OCI-LY7 (cell line): Measurements from ENCODE around the gene KIF19. TPM values are rescaled to one million over a fixed set of nuclear protein-coding genes. Genes with fewer than 3 reads are reported as not detected.

Source experiments
- BruUV-seq: library from RNA; stranded (reverse); fragments of 400-500 nt; replicated peaks from 2 replicates; lab custom pipeline; 2021; lab: Mats Ljungman, UMichigan
- CTCF ChIA-PET: fragments of 300-600 bp; sonication (Branson Sonifier 250); formaldehyde crosslinking; loops from one replicate; lab custom pipeline; 2022; ENCODE audit warnings: antibody characterized with exemption; ENCODE audit not compliant: unreplicated experiment; lab: Charles Lee
- POLR2A ChIA-PET: fragments of 300-600 bp; sonication (Branson Sonifier 250); formaldehyde crosslinking; loops from one replicate; lab custom pipeline; 2022; ENCODE audit warnings: antibody characterized with exemption; lab: Charles Lee
- DNase-seq: peaks from one replicate; pipeline ENCODE4 v3.0.0-alpha.2; 2015; ENCODE audit warnings: low spot score
- H2AFZ ChIP-seq: fragments of 200-600 bp; sonication (generic), shearing (Covaris generic); 2 replicates; pipeline ENCODE4 v1.6.1; 2014; ENCODE audit warnings: mild to moderate bottlenecking, antibody characterized with exemption, low read length, moderate library complexity
- H3K27ac ChIP-seq: fragments of 200-600 bp; sonication (generic); 2 replicates; pipeline ENCODE4 v1.5.1; 2014; ENCODE audit warnings: mixed run types, low read depth, mild to moderate bottlenecking, moderate library complexity, low read length, inconsistent platforms; ENCODE audit not compliant: poor library complexity, severe bottlenecking
- H3K36me3 ChIP-seq: fragments of 200-600 bp; sonication (generic); 2 replicates; pipeline ENCODE4 v1.6.1; 2014; ENCODE audit warnings: mild to moderate bottlenecking, antibody characterized with exemption, low read length, moderate library complexity, mixed read lengths; ENCODE audit not compliant: insufficient read depth
- H3K4me1 ChIP-seq: fragments of 200-600 bp; sonication (generic); 2 replicates; pipeline ENCODE4 v1.5.1; 2014; ENCODE audit warnings: mild to moderate bottlenecking, low read length; ENCODE audit not compliant: insufficient read depth, poor library complexity, severe bottlenecking
- H3K4me2 ChIP-seq: fragments of 200-600 bp; sonication (generic); 2 replicates; pipeline ENCODE4 v1.6.1; 2014; ENCODE audit warnings: mild to moderate bottlenecking, low read length
- H3K4me3 ChIP-seq: fragments of 200-600 bp; sonication (generic); 2 replicates; pipeline ENCODE4 v1.5.1; 2014; ENCODE audit warnings: mild to moderate bottlenecking, low read depth, low read length; ENCODE audit not compliant: poor library complexity, severe bottlenecking
- H3K79me2 ChIP-seq: fragments of 200-600 bp; sonication (generic); 2 replicates; pipeline ENCODE4 v1.6.1; 2016; ENCODE audit warnings: low read depth, mild to moderate bottlenecking, low read length, moderate library complexity, mixed read lengths; ENCODE audit not compliant: insufficient read depth
- H3K9me2 ChIP-seq: fragments of 200-600 bp; sonication (generic); 2 replicates; pipeline ENCODE4 v1.6.1; 2016; ENCODE audit warnings: mild to moderate bottlenecking, low read length, mixed read lengths; ENCODE audit not compliant: insufficient read depth
- H3K9me3 ChIP-seq: fragments of 200-600 bp; sonication (generic); 2 replicates; pipeline ENCODE4 v1.6.1; 2014; ENCODE audit warnings: mild to moderate bottlenecking, mixed run types, low read length, mixed read lengths
- H4K20me1 ChIP-seq: fragments of 200-600 bp; sonication (generic); 2 replicates; pipeline ENCODE4 v1.6.1; 2014; ENCODE audit warnings: mild to moderate bottlenecking, antibody characterized with exemption, low read length, moderate library complexity, mixed read lengths; ENCODE audit not compliant: insufficient read depth
- CTCF ChIP-seq: fragments of 200-600 bp; sonication (generic); conservative IDR thresholded peaks from 2 replicates; pipeline ENCODE4 v1.5.1; 2014; ENCODE audit warnings: mild to moderate bottlenecking, antibody characterized with exemption, low read length, moderate library complexity, mixed read lengths
- EZH2phosphoT487 ChIP-seq: fragments of 200-600 bp; sonication (generic); IDR thresholded peaks from 2 replicates; pipeline ENCODE4 v1.6.1; 2018; ENCODE audit warnings: low read depth, borderline replicate concordance, mild to moderate bottlenecking, mixed run types, antibody characterized with exemption, low read length, moderate library complexity, mixed read lengths
- intact Hi-C: fragments of 100-400 bp; cut with micrococcal nuclease; formaldehyde crosslinking; loops from one replicate; pipeline ENCODE4 v1.10.0; 2022; ENCODE audit not compliant: unreplicated experiment
- total RNA-seq, 2 experiments: library from RNA; depleted of rRNA in 1 of 2; stranded (reverse); fragments of >200 nt in 1 of 2; shearing (Covaris generic) in 1 of 2; gene quantifications; 2 replicates each; pipeline ENCODE4 v1.2.3, GENCODE V29; 2014 to 2022

Gene KIF19
- total RNA-seq, 2 experiments from 2014 or later: not detected

- no peak for TF ChIP-seq EZH2phosphoT487
- no peak for TF ChIP-seq CTCF
- no peak overlapping the region for H3K4me3 ChIP-seq
- no peak overlapping the region for H3K27ac ChIP-seq
- BruUV-seq: no TSS peak
- no peaks in the 10 kb centered on the region for H3K79me2 ChIP-seq
- intact Hi-C loops: no loop called here
- CTCF ChIA-PET: no interaction called here
- no peaks in the 10 kb centered on the region for H3K9me2 ChIP-seq
- no peaks in the 10 kb centered on the region for H3K9me3 ChIP-seq
- no peaks in the 10 kb centered on the region for H4K20me1 ChIP-seq
- no peak for DNase-seq
- no peaks in the 10 kb centered on the region for H3K4me1 ChIP-seq
- H3K4me2 ChIP-seq: no peak overlapping the region
- no peaks in the 10 kb centered on the region for H3K36me3 ChIP-seq
- POLR2A ChIA-PET: interaction anchor here (0.6 kb wide), 1 partner anchor 335 kb away, joined by 3 read pairs; no protein-coding TSS in a partner anchor
- no peak overlapping the region for H2AFZ ChIP-seq
Observed at GRCh38 chr17:74282587-74283370, 43.2 kb upstream of the KIF19 start.

GRCh38 chr17:74283371-74283673, 42.7 kb upstream of the KIF19 start:
- Histone ChIP-seq H2AFZ (no peak overlapping the region), H3K36me3 (no peaks in the 10 kb centered on the region), H3K4me1 (no peaks in the 10 kb centered on the region), H3K27ac (no peak overlapping the region), H4K20me1 (no peaks in the 10 kb centered on the region), H3K4me2 (no peak overlapping the region), H3K9me2 (no peaks in the 10 kb centered on the region), H3K79me2 (no peaks in the 10 kb centered on the region), H3K9me3 (no peaks in the 10 kb centered on the region), H3K4me3 (no peak overlapping the region)
- no peak for TF ChIP-seq CTCF
- TF ChIP-seq EZH2phosphoT487: no peak
- POLR2A ChIA-PET: no interaction called here
- BruUV-seq: no TSS peak
- CTCF ChIA-PET: no interaction called here
- intact Hi-C loops: no loop called here
- DNase-seq: no peak

GRCh38 chr17:74287031-74287602, 38.9 kb upstream of the KIF19 start:
- Histone ChIP-seq H3K4me2 (no peak overlapping the region), H4K20me1 (no peaks in the 10 kb centered on the region), H3K9me2 (no peaks in the 10 kb centered on the region), H3K27ac (no peak overlapping the region), H3K36me3 (no peaks in the 10 kb centered on the region), H3K4me3 (no peak overlapping the region), H2AFZ (no peak overlapping the region), H3K4me1 (no peaks in the 10 kb centered on the region), H3K79me2 (no peaks in the 10 kb centered on the region), H3K9me3 (no peaks in the 10 kb centered on the region)
- intact Hi-C loops: no loop called here
- TF ChIP-seq CTCF (no peak), EZH2phosphoT487 (no peak)
- ChIA-PET CTCF (no interaction called here), POLR2A (interaction anchor here (0.6 kb wide), 2 partner anchors 10 to 74 kb away, joined by 3 to 4 read pairs; partner anchors contain the start of gene TTYH2)
- BruUV-seq: no TSS peak
- no peak for DNase-seq
